GM10266 (cell line): ENCODE results near the gene TXNIP.

Experiments used
- DNase-seq: peaks from one replicate; pipeline ENCODE4 v3.0.0; 2012; ENCODE audit errors: extremely low spot score
- CTCF ChIP-seq: IDR thresholded peaks from 2 replicates; pipeline ENCODE4 v1.5.1; 2012; ENCODE audit warnings: mild to moderate bottlenecking, low read depth; ENCODE audit not compliant: control insufficient read depth, insufficient read depth; ENCODE audit errors: missing control alignments

TXNIP gene

GRCh38 chr1:145960468-145961108 is 35.8 kb downstream of the TXNIP start:
- no peak for TF ChIP-seq CTCF
- peak; percentile 57 for DNase-seq

- DNase-seq: no peak
- TF ChIP-seq CTCF: no peak
These were observed 36.4 kb downstream of the TXNIP start for GRCh38 chr1:145959957-145960467.

GRCh38 chr1:145959333-145959732 is 37.0 kb downstream of the TXNIP start:
- no peak for DNase-seq
- TF ChIP-seq CTCF: no peak

- no peak for DNase-seq
- no peak for TF ChIP-seq CTCF
These were observed 37.6 kb downstream of the TXNIP start for GRCh38 chr1:145958734-145959133.

GRCh38 chr1:145957443-145958319 is 38.7 kb downstream of the TXNIP start, which contains the start of gene LIX1L:
TSS of gene LIX1L (minus strand) at chr1:145958017. CDS start at chr1:145957927, 90 bp downstream.
- DNase-seq: peak; percentile 97
- no peak for TF ChIP-seq CTCF

- no peak for TF ChIP-seq CTCF
- DNase-seq: peak; percentile 41
These were observed 39.5 kb downstream of the TXNIP start for GRCh38 chr1:145956781-145957442.
